GM21423 (cell line): ENCODE results near the gene KLF13.

Source experiments
- ATAC-seq: cut with Tn5 transposase; IDR thresholded peaks from one replicate; pipeline ENCODE4 v1.9.1; 2021; ENCODE audit warnings: mild to moderate bottlenecking, moderate library complexity; ENCODE audit not compliant: unreplicated experiment

KLF13 gene

GRCh38 chr15:31326156-31326874 is at the start of gene KLF13:
KLF13 (plus strand) TSS chr15:31326835; CDS start chr15:31327213, 378 bp downstream.
- peak; percentile 57 for ATAC-seq

- no peak for ATAC-seq
Measured at GRCh38 chr15:31277335-31278060, 49.1 kb upstream of the KLF13 start.

GRCh38 chr15:31278061-31278445 is 48.6 kb upstream of the KLF13 start:
- no peak for ATAC-seq

GRCh38 chr15:31278544-31279220 is 48.0 kb upstream of the KLF13 start:
- no peak for ATAC-seq

GRCh38 chr15:31279221-31280045 is 47.2 kb upstream of the KLF13 start:
- ATAC-seq = no peak

- no peak for ATAC-seq
Measured at GRCh38 chr15:31280046-31280830, 46.4 kb upstream of the KLF13 start.

GRCh38 chr15:31280831-31281216 is 45.8 kb upstream of the KLF13 start:
- ATAC-seq = no peak

GRCh38 chr15:31283043-31283442 is 43.6 kb upstream of the KLF13 start:
- no peak for ATAC-seq

- ATAC-seq = peak; percentile 81
Measured at GRCh38 chr15:31285772-31286261, 40.8 kb upstream of the KLF13 start.

GRCh38 chr15:31291048-31291578 is 35.5 kb upstream of the KLF13 start:
- ATAC-seq = no peak

GRCh38 chr15:31292391-31293015 is 34.1 kb upstream of the KLF13 start:
- ATAC-seq = no peak

- ATAC-seq = no peak
Measured at GRCh38 chr15:31293655-31294054, 33.0 kb upstream of the KLF13 start.

- ATAC-seq = no peak
Measured at GRCh38 chr15:31294067-31294466, 32.6 kb upstream of the KLF13 start.

GRCh38 chr15:31295658-31296057 is 31.0 kb upstream of the KLF13 start:
- no peak for ATAC-seq

- no peak for ATAC-seq
Measured at GRCh38 chr15:31296219-31296645, 30.4 kb upstream of the KLF13 start.

GRCh38 chr15:31296646-31297574 is 29.7 kb upstream of the KLF13 start:
- no peak for ATAC-seq

GRCh38 chr15:31297575-31298456 is 28.8 kb upstream of the KLF13 start:
- ATAC-seq = no peak
